ENCODE data around the gene CABP7. TPM values are rescaled to one million over a fixed set of nuclear protein-coding genes. Genes with fewer than 3 reads are reported as not detected.

Gene CABP7
- total and polyA plus RNA-seq, 2 of the 8 experiments (the other 6 are each of a cell fraction or from before 2014, with no cell fraction given): 0.20 to 0.36 TPM

DNA sequence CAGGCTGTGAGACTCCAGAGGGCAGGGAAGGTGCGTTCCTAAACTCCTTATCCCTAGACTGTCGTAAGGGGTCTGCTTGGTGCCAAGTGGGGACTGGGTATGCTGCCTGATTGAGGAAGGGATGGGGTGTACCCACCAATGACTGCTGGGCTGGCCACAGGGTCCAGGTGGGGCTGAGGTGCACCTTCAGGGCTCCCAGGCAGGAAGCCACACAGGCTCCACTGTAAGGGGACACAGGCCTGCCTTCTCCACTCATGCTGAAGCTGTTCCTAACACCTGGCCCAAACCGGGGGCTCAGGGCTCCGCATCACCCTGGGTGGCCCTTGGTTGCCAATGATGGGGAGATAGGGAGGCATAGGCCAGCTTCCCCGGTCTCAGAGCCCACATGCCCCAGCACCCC is 20.4 kb downstream of the CABP7 start:
- ChIA-PET POLR2A (ENCODE audit: partially characterized antibody) (interaction anchor here (0.9 to 1.2 kb wide), 3 partner anchors 17 to 23 kb away, joined by 3 to 6 read pairs (median 3); no protein-coding TSS in a partner anchor), CTCF (ENCODE audit: partially characterized antibody) (interaction anchor here (2.0 kb wide), 1 partner anchor 46 kb away, joined by 4 read pairs; no protein-coding TSS in a partner anchor)
- Histone ChIP-seq H3K36me3 (ENCODE audit: control insufficient read depth in 2 of 4, insufficient read depth in 4 of 4, low read length in 3 of 4) (no peaks in the 10 kb centered on the region), H3K23me2 (ENCODE audit: low read depth, low read length) (no peaks in the 10 kb centered on the region), H2BK15ac (ENCODE audit: low read length) (no peak overlapping the region), H3K23ac (ENCODE audit: insufficient read length) (no peak overlapping the region), H4K91ac (replicated peaks; ENCODE audit: insufficient read length, low read length) (no peak overlapping the region), H4K8ac (ENCODE audit: extremely low read depth, insufficient read depth, low read length) (no peak overlapping the region), H3K4ac (replicated peaks; ENCODE audit: insufficient read length, low read depth, low read length) (no peak overlapping the region), H3K27me3 (replicated peaks in 1 of 4; ENCODE audit: control insufficient read depth in 3 of 4, extremely low read depth in 1 of 4, insufficient read depth in 3 of 4, low read length in 3 of 4) (no peaks in the 10 kb centered on the region), H3K79me1 (ENCODE audit: low read depth, low read length) (no peaks in the 10 kb centered on the region; the same call in 1 of the 2 replicates), H2BK12ac (ENCODE audit: low read depth, low read length) (no peak overlapping the region), H3K4me1 (replicated peaks in 1 of 4; ENCODE audit: control insufficient read depth in 3 of 4, insufficient read depth in 4 of 4, low read length in 3 of 4) (peaks cover 0 to 4% (median 3%) of the 10 kb centered on the region in 4 experiments; a peak in 6 of 7 replicates), H4K20me1 (replicated peaks in 1 of 2; ENCODE audit: control insufficient read depth in 1 of 2, insufficient read depth in 2 of 2, low read length in 2 of 2) (no peaks in the 10 kb centered on the region), H4K5ac (ENCODE audit: insufficient read length, low read depth, low read length) (no peak overlapping the region), H3K14ac (ENCODE audit: insufficient read length) (no peak overlapping the region), H2BK20ac (ENCODE audit: low read length) (no peak overlapping the region), H2BK120ac (replicated peaks; ENCODE audit: low read depth, low read length) (no peak overlapping the region), H3K18ac (ENCODE audit: extremely low read depth, low read length) (no peak overlapping the region), H3K56ac (replicated peaks; ENCODE audit: insufficient read length, low read depth, low read length) (no peak overlapping the region), H3K27ac (ENCODE audit: low read depth, low read length) (no peak overlapping the region), H3K4me3 (ENCODE audit: extremely low read depth in 1 of 4, insufficient read depth in 2 of 4, low read depth in 3 of 4, low read length in 4 of 4) (no peak overlapping the region), H2AFZ (ENCODE audit: low read length) (no peak overlapping the region), H2BK5ac (ENCODE audit: low read depth, low read length) (no peak overlapping the region), H3K4me2 (ENCODE audit: insufficient read depth in 1 of 2, low read depth in 2 of 2, low read length in 2 of 2) (no peak overlapping the region), H3K79me2 (ENCODE audit: control insufficient read depth in 1 of 2, insufficient read depth in 2 of 2, low read length in 2 of 2) (no peaks in the 10 kb centered on the region), H3K9ac (replicated peaks in 1 of 4; ENCODE audit: extremely low read depth in 1 of 4, low read depth in 3 of 4, low read length in 3 of 4) (no peak overlapping the region), H2AK5ac (ENCODE audit: low read depth, low read length) (no peak overlapping the region), H3K9me3 (ENCODE audit: insufficient read depth in 2 of 2, low read depth in 1 of 2, low read length in 1 of 2) (no peaks in the 10 kb centered on the region)
- DNase-seq (ENCODE audit: low read depth in 1 of 2, low spot score in 2 of 2) (no peak), FAIRE-seq (no peak)
- WGBS, 2 experiments (ENCODE audit: extremely low coverage in 1 of 2, insufficient coverage in 1 of 2, insufficient read length in 1 of 2, insufficient replicate concordance in 2 of 2, low coverage in 1 of 2, low lambda C conversion rate in 2 of 2, missing lambda C conversion rate in 1 of 2): 92% methylated on average over 4 of the region's 5 CpGs; no CpG with 5 or more reads in 1 of the 2 experiments
- TF ChIP-seq USF2 (IDR thresholded peaks at IDR 0.05; ENCODE audit: low read length) (no peak), EP300 (IDR thresholded peaks at IDR 0.05; ENCODE audit: borderline replicate concordance in 1 of 2, low read depth in 2 of 2, low read length in 2 of 2) (no peak), RBBP5 (IDR thresholded peaks at IDR 0.05; ENCODE audit: borderline replicate concordance, low read depth, low read length) (no peak), SUZ12 (IDR thresholded peaks at IDR 0.05; ENCODE audit: low read length) (no peak), POLR2AphosphoS5 (IDR thresholded peaks at IDR 0.05; ENCODE audit: low read depth, low read length) (no peak)
- TF ChIP-seq, protein P1, sequence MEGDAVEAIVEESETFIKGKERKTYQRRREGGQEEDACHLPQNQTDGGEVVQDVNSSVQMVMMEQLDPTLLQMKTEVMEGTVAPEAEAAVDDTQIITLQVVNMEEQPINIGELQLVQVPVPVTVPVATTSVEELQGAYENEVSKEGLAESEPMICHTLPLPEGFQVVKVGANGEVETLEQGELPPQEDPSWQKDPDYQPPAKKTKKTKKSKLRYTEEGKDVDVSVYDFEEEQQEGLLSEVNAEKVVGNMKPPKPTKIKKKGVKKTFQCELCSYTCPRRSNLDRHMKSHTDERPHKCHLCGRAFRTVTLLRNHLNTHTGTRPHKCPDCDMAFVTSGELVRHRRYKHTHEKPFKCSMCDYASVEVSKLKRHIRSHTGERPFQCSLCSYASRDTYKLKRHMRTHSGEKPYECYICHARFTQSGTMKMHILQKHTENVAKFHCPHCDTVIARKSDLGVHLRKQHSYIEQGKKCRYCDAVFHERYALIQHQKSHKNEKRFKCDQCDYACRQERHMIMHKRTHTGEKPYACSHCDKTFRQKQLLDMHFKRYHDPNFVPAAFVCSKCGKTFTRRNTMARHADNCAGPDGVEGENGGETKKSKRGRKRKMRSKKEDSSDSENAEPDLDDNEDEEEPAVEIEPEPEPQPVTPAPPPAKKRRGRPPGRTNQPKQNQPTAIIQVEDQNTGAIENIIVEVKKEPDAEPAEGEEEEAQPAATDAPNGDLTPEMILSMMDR (IDR thresholded peaks at IDR 0.05; ENCODE audit: control extremely low read depth in 1 of 3, insufficient read depth in 1 of 3, low read depth in 1 of 3, low read length in 3 of 3): no peak
- TF ChIP-seq, protein P2, sequence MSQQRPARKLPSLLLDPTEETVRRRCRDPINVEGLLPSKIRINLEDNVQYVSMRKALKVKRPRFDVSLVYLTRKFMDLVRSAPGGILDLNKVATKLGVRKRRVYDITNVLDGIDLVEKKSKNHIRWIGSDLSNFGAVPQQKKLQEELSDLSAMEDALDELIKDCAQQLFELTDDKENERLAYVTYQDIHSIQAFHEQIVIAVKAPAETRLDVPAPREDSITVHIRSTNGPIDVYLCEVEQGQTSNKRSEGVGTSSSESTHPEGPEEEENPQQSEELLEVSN (IDR thresholded peaks at IDR 0.05): no peak

Measured in H1 (cell line).